ENCODE data around the gene UBASH3A.

- TF ChIP-seq EZH2phosphoT487 (IDR thresholded peaks at IDR 0.05; ENCODE audit: borderline replicate concordance) (no peak), POLR2AphosphoS5 (IDR thresholded peaks at IDR 0.05; ENCODE audit: low read depth, low read length) (no peak), SIN3A (IDR thresholded peaks at IDR 0.05; ENCODE audit: low read depth) (no peak), EGR1 (IDR thresholded peaks at IDR 0.05; ENCODE audit: low read depth) (no peak), ZNF274 (IDR thresholded peaks at IDR 0.05; ENCODE audit: low read depth, low read length) (no peak), EZH2 (IDR thresholded peaks at IDR 0.05) (no peak), SP1 (IDR thresholded peaks at IDR 0.05; ENCODE audit: low read depth) (no peak), RAD21 (IDR thresholded peaks at IDR 0.05; ENCODE audit: low read depth) (no peak), POLR2A (IDR thresholded peaks at IDR 0.05; ENCODE audit: borderline replicate concordance, extremely low read depth, insufficient read depth, insufficient read length) (no peak)
- TF ChIP-seq, protein P1, sequence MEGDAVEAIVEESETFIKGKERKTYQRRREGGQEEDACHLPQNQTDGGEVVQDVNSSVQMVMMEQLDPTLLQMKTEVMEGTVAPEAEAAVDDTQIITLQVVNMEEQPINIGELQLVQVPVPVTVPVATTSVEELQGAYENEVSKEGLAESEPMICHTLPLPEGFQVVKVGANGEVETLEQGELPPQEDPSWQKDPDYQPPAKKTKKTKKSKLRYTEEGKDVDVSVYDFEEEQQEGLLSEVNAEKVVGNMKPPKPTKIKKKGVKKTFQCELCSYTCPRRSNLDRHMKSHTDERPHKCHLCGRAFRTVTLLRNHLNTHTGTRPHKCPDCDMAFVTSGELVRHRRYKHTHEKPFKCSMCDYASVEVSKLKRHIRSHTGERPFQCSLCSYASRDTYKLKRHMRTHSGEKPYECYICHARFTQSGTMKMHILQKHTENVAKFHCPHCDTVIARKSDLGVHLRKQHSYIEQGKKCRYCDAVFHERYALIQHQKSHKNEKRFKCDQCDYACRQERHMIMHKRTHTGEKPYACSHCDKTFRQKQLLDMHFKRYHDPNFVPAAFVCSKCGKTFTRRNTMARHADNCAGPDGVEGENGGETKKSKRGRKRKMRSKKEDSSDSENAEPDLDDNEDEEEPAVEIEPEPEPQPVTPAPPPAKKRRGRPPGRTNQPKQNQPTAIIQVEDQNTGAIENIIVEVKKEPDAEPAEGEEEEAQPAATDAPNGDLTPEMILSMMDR (IDR thresholded peaks at IDR 0.05 in 2 of 3, conservative IDR thresholded peaks at IDR 0.05 in 1 of 3; ENCODE audit: borderline replicate concordance in 1 of 3, insufficient read depth in 1 of 3, low read depth in 2 of 3, low read length in 2 of 3), result no peak
- TF ChIP-seq, protein P2, sequence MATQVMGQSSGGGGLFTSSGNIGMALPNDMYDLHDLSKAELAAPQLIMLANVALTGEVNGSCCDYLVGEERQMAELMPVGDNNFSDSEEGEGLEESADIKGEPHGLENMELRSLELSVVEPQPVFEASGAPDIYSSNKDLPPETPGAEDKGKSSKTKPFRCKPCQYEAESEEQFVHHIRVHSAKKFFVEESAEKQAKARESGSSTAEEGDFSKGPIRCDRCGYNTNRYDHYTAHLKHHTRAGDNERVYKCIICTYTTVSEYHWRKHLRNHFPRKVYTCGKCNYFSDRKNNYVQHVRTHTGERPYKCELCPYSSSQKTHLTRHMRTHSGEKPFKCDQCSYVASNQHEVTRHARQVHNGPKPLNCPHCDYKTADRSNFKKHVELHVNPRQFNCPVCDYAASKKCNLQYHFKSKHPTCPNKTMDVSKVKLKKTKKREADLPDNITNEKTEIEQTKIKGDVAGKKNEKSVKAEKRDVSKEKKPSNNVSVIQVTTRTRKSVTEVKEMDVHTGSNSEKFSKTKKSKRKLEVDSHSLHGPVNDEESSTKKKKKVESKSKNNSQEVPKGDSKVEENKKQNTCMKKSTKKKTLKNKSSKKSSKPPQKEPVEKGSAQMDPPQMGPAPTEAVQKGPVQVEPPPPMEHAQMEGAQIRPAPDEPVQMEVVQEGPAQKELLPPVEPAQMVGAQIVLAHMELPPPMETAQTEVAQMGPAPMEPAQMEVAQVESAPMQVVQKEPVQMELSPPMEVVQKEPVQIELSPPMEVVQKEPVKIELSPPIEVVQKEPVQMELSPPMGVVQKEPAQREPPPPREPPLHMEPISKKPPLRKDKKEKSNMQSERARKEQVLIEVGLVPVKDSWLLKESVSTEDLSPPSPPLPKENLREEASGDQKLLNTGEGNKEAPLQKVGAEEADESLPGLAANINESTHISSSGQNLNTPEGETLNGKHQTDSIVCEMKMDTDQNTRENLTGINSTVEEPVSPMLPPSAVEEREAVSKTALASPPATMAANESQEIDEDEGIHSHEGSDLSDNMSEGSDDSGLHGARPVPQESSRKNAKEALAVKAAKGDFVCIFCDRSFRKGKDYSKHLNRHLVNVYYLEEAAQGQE (IDR thresholded peaks at IDR 0.05; ENCODE audit: low read depth), result no peak
Measured at GRCh38 chr21:42384989-42385388, 18.7 kb upstream of the UBASH3A start.

Measured in HCT116 (cell line).